ENCODE data around the gene SELENOO.

SELENOO gene

DNA sequence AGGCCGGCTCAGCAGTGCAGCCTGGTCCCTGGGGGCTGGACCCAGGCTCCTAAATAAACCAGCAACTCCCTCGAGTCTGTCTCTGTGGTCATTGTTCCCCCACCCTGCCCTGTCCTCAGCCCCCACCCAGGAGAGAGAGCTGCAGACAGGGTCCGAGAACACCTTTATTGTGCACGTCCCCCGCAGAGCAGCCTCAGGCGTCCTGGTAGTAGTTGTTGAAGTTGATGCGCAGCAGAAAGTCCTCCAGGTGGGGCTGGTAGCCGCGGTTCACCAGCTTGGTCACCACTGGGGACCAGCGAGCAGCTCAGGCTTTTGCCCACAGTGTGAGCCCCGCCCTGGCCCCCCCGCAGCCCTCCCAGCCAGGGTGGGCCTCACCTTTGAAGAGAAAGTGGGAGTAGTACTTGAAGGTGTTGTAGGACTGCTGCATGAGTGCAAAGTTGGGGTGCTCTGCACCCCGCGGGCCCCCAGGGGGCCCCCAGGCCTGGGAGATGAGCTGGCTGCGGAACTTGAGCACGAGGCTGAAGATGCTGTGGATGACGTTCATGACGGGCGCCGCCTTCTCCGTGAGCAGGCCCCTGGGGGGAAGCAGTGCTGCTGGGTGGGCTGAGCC is 16.8 kb downstream of the SELENOO start:
- DNase-seq (ENCODE audit: low read depth): no peak

- DNase-seq (ENCODE audit: low read depth): no peak
Observed at GRCh38 chr22:50218153-50218995, 17.6 kb downstream of the SELENOO start.

- DNase-seq (ENCODE audit: low read depth): no peak
Observed at GRCh38 chr22:50218996-50219727, 18.4 kb downstream of the SELENOO start.

GRCh38 chr22:50219800-50220602 is 19.2 kb downstream of the SELENOO start:
- no peak for DNase-seq (ENCODE audit: low read depth)

DNA sequence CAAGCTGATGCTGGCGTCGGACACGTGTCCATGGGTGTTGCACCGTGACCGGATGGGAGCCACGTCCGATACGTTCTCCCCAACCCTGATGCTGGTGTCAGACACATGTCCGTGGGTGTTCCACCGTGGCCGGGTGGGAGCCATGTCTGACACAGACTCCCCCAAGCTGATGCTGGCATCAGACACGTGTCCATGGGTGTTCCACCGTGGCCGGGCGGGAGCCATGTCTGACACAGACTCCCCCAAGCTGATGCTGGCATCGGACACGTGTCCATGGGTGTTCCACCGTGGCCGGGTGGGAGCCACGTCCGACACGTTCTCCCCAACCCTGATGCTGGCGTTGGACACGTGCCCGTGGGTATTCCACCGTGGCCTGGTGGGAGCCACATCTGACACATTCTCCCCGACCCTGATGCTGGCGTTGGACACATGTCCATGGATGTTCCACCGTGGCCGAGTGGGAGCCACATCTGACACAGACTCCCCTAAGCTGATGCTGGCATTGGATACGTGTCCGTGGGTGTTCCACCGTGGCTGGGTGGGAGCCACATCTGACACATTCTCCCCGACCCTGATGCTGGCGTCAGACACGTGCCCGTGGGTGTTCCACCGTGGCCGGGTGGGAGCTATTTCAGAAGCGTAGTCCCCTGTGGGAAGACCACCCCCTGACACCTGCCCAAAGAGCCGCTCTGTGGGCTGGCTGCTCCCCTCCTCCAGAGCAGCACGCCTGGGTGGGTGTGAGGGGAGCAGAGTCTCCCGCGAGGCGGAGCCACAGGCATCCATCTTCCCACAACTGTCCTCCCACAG is 20.0 kb downstream of the SELENOO start:
- no peak for DNase-seq (ENCODE audit: low read depth)

DNA sequence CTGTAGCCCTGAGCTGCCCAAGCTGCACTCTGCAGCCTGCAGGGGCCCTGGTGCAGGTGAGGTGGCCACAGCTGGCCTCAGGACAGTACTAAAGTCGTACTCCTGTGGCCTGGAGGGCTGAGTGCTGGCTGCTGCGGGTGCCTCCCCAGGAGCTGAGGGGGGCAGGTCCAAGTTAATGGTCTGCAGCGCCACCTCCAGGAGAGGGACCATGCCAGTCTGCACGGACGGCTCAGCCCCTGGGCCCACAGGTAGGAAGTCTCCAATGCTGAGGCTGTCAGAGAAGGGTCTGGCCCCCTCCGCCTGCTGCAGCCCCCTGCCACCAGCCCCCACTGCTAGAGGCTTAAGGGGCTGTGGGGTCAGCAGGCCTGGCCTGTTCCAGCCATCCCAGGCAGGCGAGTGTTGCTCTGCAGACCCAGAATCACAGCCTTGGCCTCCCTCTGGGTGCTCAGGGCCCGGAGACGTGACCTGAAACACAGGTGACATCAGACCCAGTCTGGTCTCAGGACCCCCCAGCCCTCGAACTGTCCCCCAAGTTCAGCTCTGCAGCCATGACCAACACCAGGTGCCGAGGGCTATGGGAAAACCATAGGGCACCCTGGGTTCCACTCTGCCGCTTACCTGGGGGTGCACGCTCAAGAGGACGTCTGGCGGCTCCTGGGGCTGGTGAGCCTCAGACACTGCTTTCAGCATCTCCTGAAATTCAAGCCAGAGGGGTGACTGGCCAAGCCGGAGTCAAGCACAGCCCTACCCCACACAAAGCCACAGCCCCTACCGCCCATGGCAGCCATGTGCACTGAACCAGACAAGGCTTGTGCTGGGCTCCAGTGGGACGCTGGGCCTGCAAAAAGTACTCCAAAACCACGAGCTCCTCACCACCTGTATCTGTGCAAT is 20.8 kb downstream of the SELENOO start:
- DNase-seq (ENCODE audit: low read depth): no peak

- DNase-seq (ENCODE audit: low read depth): no peak
Observed at GRCh38 chr22:50222508-50222907, 21.7 kb downstream of the SELENOO start.

DNA sequence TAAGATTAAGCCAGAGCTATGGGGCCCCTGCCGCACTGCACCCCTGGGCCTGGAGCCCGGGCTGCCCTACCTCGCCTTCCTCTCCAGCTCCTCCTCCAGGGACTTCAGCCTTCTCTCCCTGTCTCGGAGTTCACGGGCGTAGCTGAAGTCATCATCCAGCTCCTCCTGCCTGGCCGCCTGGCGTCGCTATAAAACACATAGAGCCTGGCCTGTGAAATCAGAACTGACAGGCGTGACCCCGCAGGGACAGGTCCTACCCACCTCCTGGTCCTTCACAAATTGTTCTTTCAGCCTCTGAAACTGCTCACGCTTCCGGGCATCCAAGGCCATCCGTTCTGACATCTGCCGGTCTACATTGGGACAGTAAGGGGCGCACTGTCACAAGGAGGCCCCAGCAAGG is 23.3 kb downstream of the SELENOO start:
- DNase-seq (ENCODE audit: low read depth): no peak

DNA sequence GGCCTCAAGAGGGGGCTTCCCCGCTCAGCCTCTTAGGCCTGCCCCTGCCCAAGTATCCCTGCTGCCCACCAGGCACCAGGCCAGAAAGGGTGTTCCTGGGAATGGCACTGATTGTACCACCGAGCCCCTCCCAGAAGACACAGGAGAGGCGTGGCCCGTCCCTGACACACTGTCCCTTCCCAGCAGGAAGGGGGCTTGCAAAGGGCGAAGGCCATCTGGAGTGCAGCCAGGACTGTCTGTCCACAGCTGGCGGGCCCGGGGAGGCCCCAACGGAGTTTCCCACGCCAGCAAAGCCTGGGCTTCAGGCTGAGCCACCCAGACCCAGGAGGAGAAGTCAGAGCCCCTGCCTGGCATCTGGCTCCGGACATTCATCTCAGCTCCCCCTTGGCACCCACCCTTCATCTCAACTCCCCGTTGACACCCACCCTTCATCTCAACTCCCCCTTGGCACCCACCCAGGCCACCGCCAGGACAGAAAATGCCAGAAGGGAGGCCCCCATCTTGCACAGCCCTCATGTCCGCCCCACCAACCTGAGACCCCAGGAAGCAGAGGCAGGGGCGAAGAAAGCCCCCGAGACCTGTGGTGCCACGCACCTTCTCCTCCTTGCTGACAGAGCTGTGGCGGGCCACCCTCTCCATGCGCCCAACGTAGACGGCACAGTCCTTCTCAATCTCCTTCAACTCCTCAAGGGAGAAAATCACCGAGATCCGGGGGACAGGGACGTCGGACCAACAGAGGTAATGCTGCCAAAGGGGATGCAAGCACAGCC is 24.6 kb downstream of the SELENOO start:
- DNase-seq (ENCODE audit: low read depth): no peak

- DNase-seq (ENCODE audit: low read depth): no peak
Observed at GRCh38 chr22:50226063-50226874, 25.5 kb downstream of the SELENOO start.

GRCh38 chr22:50226875-50227165 is 26.0 kb downstream of the SELENOO start:
- DNase-seq (ENCODE audit: low read depth): no peak

DNA sequence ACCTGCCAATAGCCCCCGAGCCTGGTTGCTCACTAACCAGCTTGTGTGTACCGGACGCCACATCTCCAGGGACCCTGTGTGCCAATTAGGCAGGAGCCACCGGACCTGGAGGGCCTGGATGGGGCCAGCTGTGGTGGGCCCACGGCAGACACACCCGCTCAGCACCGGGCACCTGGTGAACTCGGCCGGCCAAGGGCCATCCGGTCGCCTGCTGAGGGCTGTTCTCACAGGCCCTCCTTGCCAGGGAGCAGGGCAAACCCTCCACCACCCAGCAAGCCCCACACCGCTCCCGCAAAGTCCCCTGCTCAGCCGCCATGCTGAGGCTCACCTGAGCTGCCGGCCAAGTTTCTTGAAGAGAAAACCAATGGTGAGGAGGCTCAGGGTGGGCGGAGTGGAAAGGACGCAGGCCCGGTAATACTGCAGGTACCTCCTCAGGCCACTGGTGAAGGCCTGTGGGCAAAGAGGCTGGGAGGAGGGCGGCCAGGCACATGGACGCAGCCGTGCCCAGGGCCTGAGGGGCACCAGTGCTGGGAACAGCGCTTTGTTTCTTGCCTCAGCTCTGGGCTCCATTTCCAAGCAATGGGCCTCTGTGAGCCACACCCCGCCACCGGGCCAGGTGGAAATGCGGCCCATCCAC is 26.9 kb downstream of the SELENOO start:
- no peak for DNase-seq (ENCODE audit: low read depth)

- DNase-seq (ENCODE audit: low read depth): no peak
Observed at GRCh38 chr22:50228366-50228765, 27.6 kb downstream of the SELENOO start.

- DNase-seq (ENCODE audit: low read depth): no peak
Observed at GRCh38 chr22:50229370-50229769, 28.6 kb downstream of the SELENOO start.

- DNase-seq (ENCODE audit: low read depth): no peak
Observed at GRCh38 chr22:50232481-50233151, 31.8 kb downstream of the SELENOO start.

- no peak for DNase-seq (ENCODE audit: low read depth)
Observed at GRCh38 chr22:50233223-50233622, 32.4 kb downstream of the SELENOO start.

DNA sequence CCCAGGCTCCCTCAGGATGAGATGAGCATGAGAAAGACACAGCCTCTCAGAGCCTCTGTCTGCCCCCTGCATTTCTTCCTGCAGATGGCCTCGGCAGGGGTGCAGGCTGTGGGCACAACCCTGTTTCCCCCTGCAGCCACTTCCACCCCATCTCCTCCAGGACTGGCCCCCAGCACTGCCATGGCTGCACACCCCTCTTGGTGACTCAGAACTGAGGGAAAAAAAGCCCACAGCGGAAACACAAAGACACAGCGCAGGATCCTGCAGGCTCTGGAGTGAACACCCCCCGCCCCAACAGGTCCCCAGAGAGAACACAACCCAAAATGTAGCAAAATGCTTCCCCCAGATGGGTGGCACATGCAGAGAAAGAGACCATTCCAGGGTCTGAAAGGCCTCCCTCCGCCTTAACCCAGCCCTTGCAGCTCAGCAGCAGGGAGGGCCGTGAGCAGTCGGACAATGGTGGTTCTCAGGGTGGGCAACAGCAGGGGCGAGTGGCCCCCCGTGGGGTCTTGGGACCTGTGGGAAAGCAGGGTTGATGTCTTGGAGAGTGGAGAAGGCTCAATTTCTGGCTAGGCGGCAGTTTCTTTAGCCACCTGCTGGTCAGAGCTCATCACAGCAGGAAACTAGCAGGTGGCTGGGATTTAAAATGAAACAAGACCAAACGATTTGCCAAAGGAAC is 36.1 kb downstream of the SELENOO start:
- DNase-seq (ENCODE audit: low read depth): no peak
